ENCODE results near the gene TMEFF2. TPM values are rescaled to one million over a fixed set of nuclear protein-coding genes. Genes with fewer than 3 reads are reported as not detected.
A peak's percentile ranks its signal among the peaks of the same experiment; 100 is the strongest.

Gene TMEFF2
- total and polyA plus RNA-seq, 2 donors (not counting 1 experiment from before 2014, with no cell fraction given): not detected

- H4K20me1 ChIP-seq (ENCODE audit: control insufficient read depth, insufficient read depth, low read length, poor library complexity, severe bottlenecking): no peaks in the 10 kb centered on the region
- WGBS (ENCODE audit: insufficient coverage): 3% methylated on average over 32 of the region's 44 CpGs
- H3K9ac ChIP-seq (ENCODE audit: low read length): peak overlapping the region; percentile 63
- H3K9me3 Mint-ChIP-seq (ENCODE audit: insufficient read depth): no peaks in the 10 kb centered on the region
- ATAC-seq (ENCODE audit: low read depth): no peak
- peaks cover 28 to 31% of the 10 kb centered on the region in 2 donors for H3K4me1 ChIP-seq (ENCODE audit: control insufficient read depth in 2 of 2, insufficient read depth in 2 of 2, low read length in 2 of 2)
- H3K9me3 ChIP-seq (ENCODE audit: control extremely low read depth in 1 of 3, control insufficient read depth in 2 of 3, insufficient read depth in 1 of 3, low read length in 2 of 3): peaks cover 0 to 14% (median 0%) of the 10 kb centered on the region in 3 donors
- peaks cover 45% of the 10 kb centered on the region for H3K27me3 Mint-ChIP-seq
- no peaks in the 10 kb centered on the region for H3K36me3 ChIP-seq (replicated peaks in 1 of 2; ENCODE audit: control extremely low read depth in 1 of 2, control insufficient read depth in 1 of 2, extremely low read depth in 1 of 2, insufficient read depth in 2 of 2, low read length in 1 of 2)
- H3K79me2 ChIP-seq (ENCODE audit: control insufficient read depth, insufficient read depth, low read length): no peaks in the 10 kb centered on the region
- H3K27me3 ChIP-seq (replicated peaks in 1 of 4; ENCODE audit: control extremely low read depth in 1 of 4, control insufficient read depth in 3 of 4, insufficient read depth in 4 of 4, low read length in 3 of 4): peaks cover 0 to 50% (median 43%) of the 10 kb centered on the region in 4 experiments
- ChIA-PET CTCF (no interaction called here), POLR2A (no interaction called here)
- peaks cover 29% of the 10 kb centered on the region for H3K4me1 Mint-ChIP-seq
- H3K27ac Mint-ChIP-seq: no peak overlapping the region
- H2AFZ ChIP-seq (ENCODE audit: insufficient read depth, low read depth, low read length, poor library complexity, severe bottlenecking): peak overlapping the region; percentile 76
- intact Hi-C loops (cut with micrococcal nuclease): no loop called here
- H3K27ac ChIP-seq (ENCODE audit: low read length in 2 of 2): no peak overlapping the region
- peak overlapping the region; percentile 85 for H3K4me3 Mint-ChIP-seq
- no peak for TF ChIP-seq EZH2 (IDR thresholded peaks at IDR 0.05; ENCODE audit: borderline replicate concordance, insufficient read depth, low read depth, low read length, poor library complexity, severe bottlenecking)
- TF ChIP-seq CTCF (IDR thresholded peaks at IDR 0.05): no peak
- H3K4me3 ChIP-seq (ENCODE audit: control extremely low read depth in 1 of 5, extremely low read depth in 1 of 5, insufficient read depth in 1 of 5, low read depth in 2 of 5, low read length in 4 of 5): peak overlapping the region; percentile 8 to 52 (median 33)
- DNase-seq: peak; percentile 27
- H3K4me2 ChIP-seq (replicated peaks; ENCODE audit: low read depth, low read length, poor library complexity, severe bottlenecking): peak overlapping the region; percentile 87
Observed at GRCh38 chr2:192195548-192196418, 1.1 kb upstream of the TMEFF2 start.

All from B cell (primary cell).